Measurements from ENCODE around the gene EGFR.

DNA sequence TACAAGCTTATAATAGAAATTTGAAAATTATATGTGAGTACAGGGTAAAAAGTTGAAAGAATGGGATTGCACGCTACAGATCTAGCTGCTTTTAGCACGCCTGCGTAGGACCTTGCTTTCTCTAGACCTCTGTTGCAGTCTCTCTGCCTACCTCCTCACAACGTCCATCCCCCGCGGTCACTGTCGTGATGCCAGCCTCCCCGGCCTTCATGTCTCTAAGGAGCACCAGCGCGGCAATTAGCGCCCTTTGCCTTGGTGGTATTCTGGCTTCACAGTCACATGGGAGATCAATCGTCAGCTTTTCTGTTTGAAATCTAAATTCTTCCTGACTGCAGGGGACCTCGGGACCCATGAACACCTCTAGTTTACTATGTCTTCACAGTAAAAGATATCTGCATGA is 131.3 kb downstream of the EGFR start:
- TF ChIP-seq POLR2A (IDR thresholded peaks at IDR 0.05) = no peak
- TF ChIP-seq, protein P1, sequence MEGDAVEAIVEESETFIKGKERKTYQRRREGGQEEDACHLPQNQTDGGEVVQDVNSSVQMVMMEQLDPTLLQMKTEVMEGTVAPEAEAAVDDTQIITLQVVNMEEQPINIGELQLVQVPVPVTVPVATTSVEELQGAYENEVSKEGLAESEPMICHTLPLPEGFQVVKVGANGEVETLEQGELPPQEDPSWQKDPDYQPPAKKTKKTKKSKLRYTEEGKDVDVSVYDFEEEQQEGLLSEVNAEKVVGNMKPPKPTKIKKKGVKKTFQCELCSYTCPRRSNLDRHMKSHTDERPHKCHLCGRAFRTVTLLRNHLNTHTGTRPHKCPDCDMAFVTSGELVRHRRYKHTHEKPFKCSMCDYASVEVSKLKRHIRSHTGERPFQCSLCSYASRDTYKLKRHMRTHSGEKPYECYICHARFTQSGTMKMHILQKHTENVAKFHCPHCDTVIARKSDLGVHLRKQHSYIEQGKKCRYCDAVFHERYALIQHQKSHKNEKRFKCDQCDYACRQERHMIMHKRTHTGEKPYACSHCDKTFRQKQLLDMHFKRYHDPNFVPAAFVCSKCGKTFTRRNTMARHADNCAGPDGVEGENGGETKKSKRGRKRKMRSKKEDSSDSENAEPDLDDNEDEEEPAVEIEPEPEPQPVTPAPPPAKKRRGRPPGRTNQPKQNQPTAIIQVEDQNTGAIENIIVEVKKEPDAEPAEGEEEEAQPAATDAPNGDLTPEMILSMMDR (IDR thresholded peaks at IDR 0.05) = no peak
